A549 (cell line): ENCODE measurements around the gene NAPA. TPM values are rescaled to one million over a fixed set of nuclear protein-coding genes. Genes with fewer than 3 reads are reported as not detected.

Experiments
- ATAC-seq, 2 experiments: fragments of 200-7000 bp in 1 of 2; fragments of >200 bp in 1 of 2; cut with Nextera tagmentation in 1 of 2; cut with Tn5 transposase in 1 of 2; 3 replicates each; pipeline versions ENCODE4 v1.8.0 to v1.9.1; 2018 to 2020; ENCODE audit warnings: mild to moderate bottlenecking in 1 of 2, moderate library complexity in 1 of 2
- CTCF ChIA-PET: fragments of 300-600 bp; sonication (Branson Sonifier 250); formaldehyde crosslinking; extraction: SDS; loops from one replicate; lab custom pipeline; 2021; ENCODE audit warnings: antibody characterized with exemption, inconsistent platforms; lab: Yijun Ruan, JAX
- POLR2A ChIA-PET: fragments of 350-600 bp; formaldehyde crosslinking; extraction: SDS; loops from one replicate; lab custom pipeline; 2021; ENCODE audit warnings: antibody characterized with exemption, inconsistent platforms; lab: Yijun Ruan, JAX
- DNase-seq, 2 experiments: peaks; one replicate each; pipeline versions ENCODE4 v3.0.0 to v3.0.0-alpha.2; 2011 to 2016; ENCODE audit warnings: low read depth in 1 of 2, low spot score in 1 of 2
- FAIRE-seq: peaks from 2 replicates; lab custom pipeline; 2011; peaks lifted over from hg19 to GRCh38; lab: Jason Lieb, UNC
- H3K27ac ChIP-seq, 2 experiments: fragments of >200 bp; sonication (Bioruptor Twin); formaldehyde crosslinking; 3 replicates each; pipeline ENCODE4 v1.5.1; 2016 to 2017
- H3K4me1 ChIP-seq: fragments of >200 bp; sonication (Bioruptor Twin); formaldehyde crosslinking; 3 replicates; pipeline ENCODE4 v1.6.1; 2016
- H3K4me2 ChIP-seq: fragments of >200 bp; sonication (Bioruptor Twin); formaldehyde crosslinking; 3 replicates; pipeline ENCODE4 v1.6.1; 2016
- H3K4me3 ChIP-seq: fragments of >200 bp; sonication (Bioruptor Twin); formaldehyde crosslinking; 3 replicates; pipeline ENCODE4 v1.5.1; 2016
- H3K9me3 ChIP-seq: fragments of >200 bp; sonication (Bioruptor Twin); formaldehyde crosslinking; 3 replicates; pipeline ENCODE4 v1.6.1; 2016
- ATOH8 ChIP-seq: fragments of 250-450 bp; sonication (Bioruptor Pico); IDR thresholded peaks from 2 replicates; pipeline ENCODE4 v1.5.0; 2020; ENCODE audit warnings: low read depth, mild to moderate bottlenecking, moderate library complexity
- CBX2 ChIP-seq: fragments of 200-600 bp; sonication (generic); IDR thresholded peaks from 2 replicates; pipeline ENCODE4 v1.6.1; 2016; ENCODE audit warnings: low read depth, mild to moderate bottlenecking, borderline replicate concordance
- CHD2 ChIP-seq: fragments of 150-350 bp; IDR thresholded peaks from 2 replicates; pipeline ENCODE4 v1.6.1; 2014; ENCODE audit warnings: low read length; ENCODE audit not compliant: partially characterized antibody
- EHF ChIP-seq: fragments of 250-450 bp; sonication (Bioruptor Pico); IDR thresholded peaks from 2 replicates; pipeline ENCODE4 v1.5.0; 2020; ENCODE audit warnings: mild to moderate bottlenecking
- ELK1 ChIP-seq: fragments of 150-350 bp; IDR thresholded peaks from 2 replicates; pipeline ENCODE4 v1.6.1; 2014; ENCODE audit warnings: low read depth, mild to moderate bottlenecking, low read length
- EP300 ChIP-seq, 2 experiments: fragments of >200 bp; sonication (Bioruptor Twin); formaldehyde crosslinking; IDR thresholded peaks; 2 replicates in 1 of 2; 3 replicates in 1 of 2; pipeline ENCODE4 v1.6.1; 2016 to 2017
- FOSL2 ChIP-seq, 2 experiments: fragments of 450-650 bp in 1 of 2; fragments of >200 bp in 1 of 2; sonication (Bioruptor Twin) in 1 of 2; formaldehyde crosslinking; IDR thresholded peaks; 2 replicates each; pipeline versions ENCODE4 v1.5.0 to v1.6.1; 2016 to 2020; ENCODE audit warnings: mild to moderate bottlenecking in 1 of 2, moderate library complexity in 1 of 2
- FOXS1 ChIP-seq: fragments of 250-450 bp; sonication (Bioruptor Pico); IDR thresholded peaks from 2 replicates; pipeline ENCODE4 v1.5.0; 2020; ENCODE audit warnings: mild to moderate bottlenecking, moderate library complexity
- HES2 ChIP-seq: fragments of >200 bp; sonication (Bioruptor Twin); formaldehyde crosslinking; IDR thresholded peaks from 2 replicates; pipeline ENCODE4 v1.6.1; 2016
- HEYL ChIP-seq: fragments of 250-450 bp; sonication (Bioruptor Pico); IDR thresholded peaks from 2 replicates; pipeline ENCODE4 v1.8.0; 2021; ENCODE audit warnings: mild to moderate bottlenecking, moderate library complexity
- JUN ChIP-seq, 2 experiments: fragments of >200 bp; sonication (Bioruptor Twin); formaldehyde crosslinking; IDR thresholded peaks; 2 replicates in 1 of 2; 3 replicates in 1 of 2; pipeline ENCODE4 v1.6.1; 2016 to 2017
- MAFK ChIP-seq: fragments of 450-650 bp; IDR thresholded peaks from 2 replicates; pipeline ENCODE4 v1.6.1; 2014; ENCODE audit not compliant: partially characterized antibody
- MAZ ChIP-seq: fragments of 150-350 bp; IDR thresholded peaks from 2 replicates; pipeline ENCODE4 v1.6.1; 2014; ENCODE audit warnings: antibody characterized with exemption, low read depth, low read length, borderline replicate concordance
- MYC ChIP-seq: IDR thresholded peaks from 2 replicates; pipeline ENCODE4 v1.6.1; 2012; ENCODE audit warnings: mild to moderate bottlenecking, inconsistent platforms, low read length, improper control_type of control experiment, borderline replicate concordance
- NPAS2 ChIP-seq: fragments of 250-450 bp; sonication (Bioruptor Pico); IDR thresholded peaks from 2 replicates; pipeline ENCODE4 v1.8.0; 2022; ENCODE audit warnings: mild to moderate bottlenecking, moderate library complexity, borderline replicate concordance
- PHF8 ChIP-seq: fragments of 200-600 bp; sonication (generic); IDR thresholded peaks from 2 replicates; pipeline ENCODE4 v1.6.1; 2016; ENCODE audit warnings: low read depth, mild to moderate bottlenecking, antibody characterized with exemption, moderate library complexity, borderline replicate concordance
- RFX5 ChIP-seq: fragments of 450-650 bp; IDR thresholded peaks from 2 replicates; pipeline ENCODE4 v1.7.1; 2014; ENCODE audit warnings: antibody characterized with exemption, mild to moderate bottlenecking, moderate library complexity
- RNF2 ChIP-seq: fragments of 200-600 bp; sonication (generic); IDR thresholded peaks from 2 replicates; pipeline ENCODE4 v1.6.1; 2016; ENCODE audit warnings: low read depth, mild to moderate bottlenecking, antibody characterized with exemption, moderate library complexity, borderline replicate concordance
- SREBF2 ChIP-seq: fragments of 450-650 bp; IDR thresholded peaks from 2 replicates; pipeline ENCODE4 v1.6.1; 2014; ENCODE audit warnings: mild to moderate bottlenecking, moderate library complexity
- TFCP2L1 ChIP-seq: fragments of 250-450 bp; sonication (Bioruptor Pico); IDR thresholded peaks from 2 replicates; pipeline ENCODE4 v1.5.0; 2021; ENCODE audit warnings: mild to moderate bottlenecking
- TP53 ChIP-seq: fragments of 250-450 bp; sonication (Bioruptor Pico); IDR thresholded peaks from 2 replicates; pipeline ENCODE4 v1.5.0; 2021; ENCODE audit warnings: mild to moderate bottlenecking, moderate library complexity
- WGBS: methylation state at CpG from one replicate; pipeline ENCODE4 v1.1.6; 2017; ENCODE audit errors: missing lambda C conversion rate; 5-methylcytosine and 5-hydroxymethylcytosine counted together
- polyA plus RNA-seq, 4 experiments: library from polyadenylated mRNA; depleted of rRNA in 3 of 4; stranded (reverse); fragments of >200 nt; fragmentation: RNase III in 1 of 4; extraction: RNeasy Plus Mini Kit Qiagen cat#74134 plus additional on column Dnase treatment in 1 of 4; gene quantifications; 2 replicates in 3 of 4; 3 replicates in 1 of 4; pipeline ENCODE4 v1.2.3, GENCODE V29; 2011 to 2017

NAPA gene
- polyA plus RNA-seq, 2 of the 4 experiments (the other 2 are of a cell fraction), result 69.6 to 101 TPM

GRCh38 chr19:47518139-47518538 is 3.3 kb upstream of the NAPA start:
- Histone ChIP-seq H3K4me2 (no peak overlapping the region), H3K4me1 (peaks cover 21% of the 10 kb centered on the region), H3K4me3 (no peak overlapping the region), H3K9me3 (no peaks in the 10 kb centered on the region), H3K27ac (no peak overlapping the region)
- FAIRE-seq (no peak), ATAC-seq (no peak), DNase-seq (no peak)
- POLR2A ChIA-PET, result no interaction called here
- CTCF ChIA-PET, result interaction anchor here (1.0 to 4.9 kb wide), 10 partner anchors 12 to 195 kb away, joined by 3 to 24 read pairs (median 4); partner anchors contain the start of genes DHX34, EHD2 and KPTN
- TF ChIP-seq HEYL (CRISPR knock-in tag), result no peak
- TF ChIP-seq ATOH8 (CRISPR knock-in tag), result no peak
- TF ChIP-seq RNF2, result no peak
- TF ChIP-seq SREBF2, result no peak
- no peak for TF ChIP-seq HES2
- no peak for TF ChIP-seq JUN (IDR thresholded peaks at IDR 0.05)
- no peak for TF ChIP-seq FOSL2 (IDR thresholded peaks at IDR 0.05)
- no peak for TF ChIP-seq FOSL2 (CRISPR knock-in tag; IDR thresholded peaks at IDR 0.05)
- no peak for TF ChIP-seq ELK1
- TF ChIP-seq RFX5, result no peak
- TF ChIP-seq TFCP2L1 (CRISPR knock-in tag), result no peak
- 69% methylated on average over 4 of the region's 4 CpGs for WGBS

- H3K4me1 ChIP-seq, result peaks cover 28% of the 10 kb centered on the region
- ChIA-PET POLR2A (interaction anchor here (2.4 kb wide), 1 partner anchor 30 kb away, joined by 13 read pairs; the partner anchor contains the start of gene KPTN), CTCF (interaction anchor here (1.0 to 6.8 kb wide), 11 partner anchors 14 to 185 kb away, joined by 3 to 78 read pairs (median 20); partner anchors contain the start of gene KPTN)
- TF ChIP-seq SREBF2 (no peak), PHF8 (peak; percentile 61)
- H3K27ac ChIP-seq, result peak overlapping the region; percentile 87 to 88
- H3K9me3 ChIP-seq, result no peaks in the 10 kb centered on the region
- no peak for FAIRE-seq
- DNase-seq, result no peak
- WGBS, result 8% methylated on average over 35 of the region's 40 CpGs
- peak overlapping the region; percentile 89 for H3K4me3 ChIP-seq
- ATAC-seq, result peak; percentile 23 to 29
- H3K4me2 ChIP-seq, result peak overlapping the region; percentile 97
These were observed 553 bp downstream of the NAPA start for GRCh38 chr19:47514151-47514868.

- peak overlapping the region; percentile 97 for H3K4me2 ChIP-seq
- DNase-seq (no peak), ATAC-seq (no peak), FAIRE-seq (no peak)
- CTCF ChIA-PET, result interaction anchor here (0.9 to 6.8 kb wide), 11 partner anchors 10 to 194 kb away, joined by 3 to 78 read pairs (median 4); partner anchors contain the start of gene KPTN
- H3K4me3 ChIP-seq, result peak overlapping the region; percentile 12; the same call in 1 of the 3 replicates
- H3K27ac ChIP-seq, result peak overlapping the region; percentile 26 to 59; a peak in 4 of 6 replicates
- no peak for TF ChIP-seq TP53 (CRISPR knock-in tag)
- no peak for TF ChIP-seq NPAS2 (CRISPR knock-in tag)
- TF ChIP-seq EHF, result no peak
- TF ChIP-seq CHD2, result no peak
- no peak for TF ChIP-seq CBX2
- no peak for TF ChIP-seq MAZ
- TF ChIP-seq EP300 (IDR thresholded peaks at IDR 0.05), result no peak
- no peak for TF ChIP-seq MAFK
- TF ChIP-seq FOXS1, result no peak
- no peak for TF ChIP-seq MYC
- H3K4me1 ChIP-seq, result peaks cover 28% of the 10 kb centered on the region
- H3K9me3 ChIP-seq, result no peaks in the 10 kb centered on the region
- POLR2A ChIA-PET, result no interaction called here
- WGBS, result 66% methylated on average over 8 of the region's 8 CpGs
These were observed 1.9 kb downstream of the NAPA start for GRCh38 chr19:47512948-47513319.
